ENCODE measurements around the gene PLPP6. TPM values are rescaled to one million over a fixed set of nuclear protein-coding genes. Genes with fewer than 3 reads are reported as not detected.

The PLPP6 gene
- total and polyA plus RNA-seq, 2 of the 8 experiments (the other 6 are each of a cell fraction or from before 2014, with no cell fraction given) = 11.8 to 13.3 TPM

DNA sequence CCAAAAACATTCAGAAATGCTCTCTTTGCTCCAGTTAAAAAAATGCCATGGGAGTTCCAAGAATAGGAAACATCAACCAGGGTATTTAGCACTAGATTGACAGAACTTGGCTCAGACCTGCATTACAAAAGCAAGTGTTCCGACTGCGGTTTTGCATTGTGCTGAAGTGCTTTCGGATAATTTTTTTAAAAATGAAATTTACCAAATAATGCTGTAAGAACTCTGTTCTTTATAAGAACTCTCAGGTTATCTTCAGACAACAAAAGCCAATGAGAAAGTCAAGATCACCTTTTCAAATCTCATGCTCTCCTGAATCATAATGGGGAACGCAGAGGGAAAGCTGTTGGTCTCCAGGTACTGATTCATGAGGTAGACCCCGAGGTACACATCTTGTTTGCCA lies 483 bp upstream of the PLPP6 start:
- 21% methylated on average over 5 of the region's 5 CpGs; no CpG with 5 or more reads in 1 of the 2 experiments for WGBS, 2 experiments (ENCODE audit: extremely low coverage in 1 of 2, insufficient coverage in 1 of 2, insufficient read length in 1 of 2, insufficient replicate concordance in 2 of 2, low coverage in 1 of 2, low lambda C conversion rate in 2 of 2, missing lambda C conversion rate in 1 of 2)
- no peaks in the 10 kb centered on the region for H3K36me3 ChIP-seq (ENCODE audit: control insufficient read depth in 2 of 4, insufficient read depth in 4 of 4, low read length in 3 of 4)
- ChIA-PET CTCF (ENCODE audit: partially characterized antibody) (interaction anchor here (0.8 to 2.0 kb wide), 9 partner anchors 8 to 272 kb away, joined by 3 to 7 read pairs (median 3); partner anchors contain the start of gene AK3), POLR2A (ENCODE audit: partially characterized antibody) (interaction anchor here (0.7 to 1.8 kb wide), 3 partner anchors 16 to 781 kb away, joined by 3 to 7 read pairs (median 6); partner anchors contain the start of gene AK3)
- H4K8ac ChIP-seq (ENCODE audit: extremely low read depth, insufficient read depth, low read length) = no peak overlapping the region
- H2BK5ac ChIP-seq (ENCODE audit: low read depth, low read length) = 0 out of 2 replicates have a peak overlapping the region, but pooled peaks have one; percentile 88
- no peak overlapping the region for H3K27ac ChIP-seq (ENCODE audit: low read depth, low read length)
- H2BK12ac ChIP-seq (ENCODE audit: low read depth, low read length) = no peak overlapping the region
- no peak overlapping the region for H3K23ac ChIP-seq (ENCODE audit: insufficient read length)
- H2AFZ ChIP-seq (ENCODE audit: low read length) = peak overlapping the region; percentile 70; the same call in 1 of the 2 replicates
- H2BK15ac ChIP-seq (ENCODE audit: low read length) = no peak overlapping the region
- H3K9ac ChIP-seq (replicated peaks in 1 of 4; ENCODE audit: extremely low read depth in 1 of 4, low read depth in 3 of 4, low read length in 3 of 4) = no peak overlapping the region; a peak in 1 of 7 replicates
- no peak for DNase-seq (ENCODE audit: low read depth in 1 of 2, low spot score in 2 of 2)
- no peaks in the 10 kb centered on the region for H4K20me1 ChIP-seq (replicated peaks in 1 of 2; ENCODE audit: control insufficient read depth in 1 of 2, insufficient read depth in 2 of 2, low read length in 2 of 2)
- H2AK5ac ChIP-seq (ENCODE audit: low read depth, low read length) = no peak overlapping the region
- no peak overlapping the region for H3K56ac ChIP-seq (replicated peaks; ENCODE audit: insufficient read length, low read depth, low read length)
- H3K4me2 ChIP-seq (ENCODE audit: insufficient read depth in 1 of 2, low read depth in 2 of 2, low read length in 2 of 2) = peak overlapping the region; percentile 94 to 95
- H3K27me3 ChIP-seq (replicated peaks in 1 of 4; ENCODE audit: control insufficient read depth in 3 of 4, extremely low read depth in 1 of 4, insufficient read depth in 3 of 4, low read length in 3 of 4) = no peaks in the 10 kb centered on the region
- H3K4me3 ChIP-seq (ENCODE audit: extremely low read depth in 1 of 4, insufficient read depth in 2 of 4, low read depth in 3 of 4, low read length in 4 of 4) = peak overlapping the region; percentile 46 to 84 (median 82); a peak in 7 of 8 replicates
- no peak overlapping the region for H3K14ac ChIP-seq (ENCODE audit: insufficient read length)
- H2BK20ac ChIP-seq (ENCODE audit: low read length) = no peak overlapping the region
- no peak overlapping the region for H2BK120ac ChIP-seq (replicated peaks; ENCODE audit: low read depth, low read length)
- H3K4me1 ChIP-seq (replicated peaks in 1 of 4; ENCODE audit: control insufficient read depth in 3 of 4, insufficient read depth in 4 of 4, low read length in 3 of 4) = peaks cover 4 to 23% (median 9%) of the 10 kb centered on the region in 4 experiments
- H3K9me3 ChIP-seq (ENCODE audit: insufficient read depth in 2 of 2, low read depth in 1 of 2, low read length in 1 of 2) = no peaks in the 10 kb centered on the region
- H3K23me2 ChIP-seq (ENCODE audit: low read depth, low read length) = peaks cover 16% of the 10 kb centered on the region
- H3K18ac ChIP-seq (ENCODE audit: extremely low read depth, low read length) = no peak overlapping the region; the same call in 1 of the 2 replicates
- H3K4ac ChIP-seq (replicated peaks; ENCODE audit: insufficient read length, low read depth, low read length) = no peak overlapping the region
- no peak for FAIRE-seq
- peak overlapping the region; percentile 51 for H4K5ac ChIP-seq (ENCODE audit: insufficient read length, low read depth, low read length)
- H3K79me1 ChIP-seq (ENCODE audit: low read depth, low read length) = peaks cover 6% of the 10 kb centered on the region; the same call in 1 of the 2 replicates
- no peak overlapping the region for H4K91ac ChIP-seq (replicated peaks; ENCODE audit: insufficient read length, low read length)
- peaks cover 3 to 9% of the 10 kb centered on the region in 2 experiments; a peak in 2 of 4 replicates for H3K79me2 ChIP-seq (ENCODE audit: control insufficient read depth in 1 of 2, insufficient read depth in 2 of 2, low read length in 2 of 2)
- no peak for TF ChIP-seq PHF8 (conservative IDR thresholded peaks at IDR 0.05; ENCODE audit: low read depth, low read length)
- TF ChIP-seq SUZ12 (IDR thresholded peaks at IDR 0.05; ENCODE audit: low read length) = no peak
- no peak for TF ChIP-seq SIN3A (conservative IDR thresholded peaks at IDR 0.05 in 1 of 2, IDR thresholded peaks at IDR 0.05 in 1 of 2; ENCODE audit: low read depth in 1 of 2, low read length in 2 of 2)
- no peak for TF ChIP-seq SP2 (IDR thresholded peaks at IDR 0.05; ENCODE audit: low read length)
- TF ChIP-seq EGR1 (IDR thresholded peaks at IDR 0.05; ENCODE audit: borderline replicate concordance, low read depth, low read length) = no peak
- no peak for TF ChIP-seq KDM4A (IDR thresholded peaks at IDR 0.05; ENCODE audit: low read depth, low read length, severe bottlenecking)
- TF ChIP-seq SIX5 (IDR thresholded peaks at IDR 0.05; ENCODE audit: low read depth, low read length) = no peak
- TF ChIP-seq, protein P1, sequence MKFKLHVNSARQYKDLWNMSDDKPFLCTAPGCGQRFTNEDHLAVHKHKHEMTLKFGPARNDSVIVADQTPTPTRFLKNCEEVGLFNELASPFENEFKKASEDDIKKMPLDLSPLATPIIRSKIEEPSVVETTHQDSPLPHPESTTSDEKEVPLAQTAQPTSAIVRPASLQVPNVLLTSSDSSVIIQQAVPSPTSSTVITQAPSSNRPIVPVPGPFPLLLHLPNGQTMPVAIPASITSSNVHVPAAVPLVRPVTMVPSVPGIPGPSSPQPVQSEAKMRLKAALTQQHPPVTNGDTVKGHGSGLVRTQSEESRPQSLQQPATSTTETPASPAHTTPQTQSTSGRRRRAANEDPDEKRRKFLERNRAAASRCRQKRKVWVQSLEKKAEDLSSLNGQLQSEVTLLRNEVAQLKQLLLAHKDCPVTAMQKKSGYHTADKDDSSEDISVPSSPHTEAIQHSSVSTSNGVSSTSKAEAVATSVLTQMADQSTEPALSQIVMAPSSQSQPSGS (IDR thresholded peaks at IDR 0.05; ENCODE audit: low read length) = no peak
- TF ChIP-seq HDAC6 (IDR thresholded peaks at IDR 0.05; ENCODE audit: low read depth, low read length) = no peak
- TF ChIP-seq CREB1 (IDR thresholded peaks at IDR 0.05) = no peak
- no peak for TF ChIP-seq ASH2L (IDR thresholded peaks at IDR 0.05; ENCODE audit: low read length)

Measured in H1 (cell line).